Sigmoid colon (tissue), 7 donors: ENCODE results near the gene CRISPLD2. TPM values are rescaled to one million over a fixed set of nuclear protein-coding genes. Genes with fewer than 3 reads are reported as not detected.
"Not testable (repeated sequence)": the region's sequence is repeated elsewhere in the genome, so short reads cannot be mapped to it uniquely, and the experiment has no call there.

ENCODE experiments used
- DNase-seq: peaks from one replicate; pipeline ENCODE4 v3.0.0-alpha.2; 2019
- H3K27ac ChIP-seq, 4 donors: fragments of 200-600 bp; sonication (generic); one replicate each; pipeline ENCODE4 v1.5.1; 2016 to 2019; ENCODE audit warnings: mild to moderate bottlenecking in 1 of 4
- H3K27me3 ChIP-seq, 3 donors: fragments of 200-600 bp; sonication (generic); one replicate each; pipeline ENCODE4 v1.5.1; 2019; ENCODE audit warnings: mild to moderate bottlenecking in 1 of 3
- H3K36me3 ChIP-seq, 4 donors: fragments of 200-600 bp; sonication (generic); one replicate each; pipeline ENCODE4 v1.5.1; 2016 to 2019
- H3K4me1 ChIP-seq, 4 donors: fragments of 200-600 bp; sonication (generic); one replicate each; pipeline ENCODE4 v1.5.1; 2017 to 2019
- H3K4me3 ChIP-seq, 4 donors: fragments of 200-600 bp; sonication (generic); one replicate each; pipeline ENCODE4 v1.5.1; 2017 to 2019; ENCODE audit warnings: mild to moderate bottlenecking in 2 of 4, moderate library complexity in 1 of 4
- H3K9me3 ChIP-seq, 4 donors: fragments of 200-600 bp in 3 of 4; sonication (generic) in 3 of 4; one replicate each; pipeline versions ENCODE4 v1.5.1 to v1.6.1; 2013 to 2019
- CTCF ChIP-seq, 4 experiments: fragments of 450-650 bp in 3 of 4; fragments of 200-600 bp in 1 of 4; IDR thresholded peaks; one replicate each; pipeline ENCODE4 v1.5.1; 2016 to 2019; ENCODE audit warnings: antibody characterized with exemption in 4 of 4, mild to moderate bottlenecking in 3 of 4, moderate library complexity in 2 of 4
- EP300 ChIP-seq, 4 donors: sonication (generic); formaldehyde crosslinking; IDR thresholded peaks; one replicate each; pipeline ENCODE4 v1.6.1; 2017; ENCODE audit warnings: antibody characterized with exemption in 4 of 4
- POLR2A ChIP-seq, 2 donors: fragments of 450-650 bp; IDR thresholded peaks; one replicate each; pipeline ENCODE4 v1.6.1; 2016; ENCODE audit warnings: antibody characterized with exemption in 2 of 2, mild to moderate bottlenecking in 2 of 2, moderate library complexity in 2 of 2
- POLR2AphosphoS5 ChIP-seq, 4 donors: sonication (generic); formaldehyde crosslinking; IDR thresholded peaks; one replicate each; pipeline ENCODE4 v1.6.1; 2017; ENCODE audit warnings: antibody characterized with exemption in 4 of 4
- WGBS, 2 donors: extraction: QIAGEN DNeasy Blood & Tissue Kit; methylation state at CpG; one replicate each; pipeline ENCODE4 v1.1.7; 2013; 5-methylcytosine and 5-hydroxymethylcytosine counted together
- intact Hi-C: fragments of 100-400 bp; cut with DNase I; formaldehyde crosslinking; loops from one replicate; pipeline ENCODE4 v1.15.1; 2023
- polyA plus RNA-seq, 3 donors: library from polyadenylated mRNA; stranded (reverse); fragments of 200-250 nt; gene quantifications; one replicate each; pipeline ENCODE4 v1.2.3, GENCODE V29; 2013
- total RNA-seq, 4 donors: library from RNA; depleted of rRNA; stranded (reverse); fragments of >200 nt; gene quantifications; one replicate each; pipeline ENCODE4 v1.1.0, GENCODE V29; 2016
- donor health status: healthy with polysubstance abuse.
- donor health status: Bipolar disorder and iron deficiency.
- donor health status: healthy.

Gene CRISPLD2
- total and polyA plus RNA-seq, 7 donors: 3.0 to 545 (median 140) TPM

- intact Hi-C loops: no loop called here
- Histone ChIP-seq H3K9me3 (no peaks in the 10 kb centered on the region), H3K4me3 (no peak overlapping the region), H3K4me1 (peaks cover 0 to 15% (median 7%) of the 10 kb centered on the region in 4 donors), H3K27me3 (no peaks in the 10 kb centered on the region), H3K27ac (peak overlapping the region; percentile 50 to 62 (median 55)), H3K36me3 (no peaks in the 10 kb centered on the region)
- DNase-seq: peak; percentile 87
- WGBS, 2 donors: 77 to 80% methylated on average over 29 of the region's 29 CpGs
- TF ChIP-seq POLR2AphosphoS5 (IDR thresholded peaks at IDR 0.05) (peak in 2 of 4 donors; percentile 26 to 43), EP300 (IDR thresholded peaks at IDR 0.05) (no peak)
These were observed 114.2 kb downstream of the CRISPLD2 start for GRCh38 chr16:84933774-84934631.

GRCh38 chr16:84937196-84938005 lies 117.6 kb downstream of the CRISPLD2 start:
- DNase-seq: no peak
- TF ChIP-seq EP300 (IDR thresholded peaks at IDR 0.05): no peak
- Histone ChIP-seq H3K4me1 (peaks cover 0 to 9% (median 2%) of the 10 kb centered on the region in 4 donors), H3K4me3 (no peak overlapping the region), H3K36me3 (no peaks in the 10 kb centered on the region), H3K9me3 (no peaks in the 10 kb centered on the region), H3K27me3 (no peaks in the 10 kb centered on the region), H3K27ac (no peak overlapping the region)
- WGBS, 2 donors: 62 to 67% methylated on average over 9 of the region's 9 CpGs
- intact Hi-C loops: no loop called here

- WGBS, 2 donors: 77 to 80% methylated on average over 6 of the region's 6 CpGs
- H3K36me3 ChIP-seq, DNase-seq, H3K9me3 ChIP-seq, H3K27ac ChIP-seq, H3K27me3 ChIP-seq, H3K4me1 ChIP-seq, intact Hi-C loops, H3K4me3 ChIP-seq: not testable (repeated sequence)
These were observed 118.8 kb downstream of the CRISPLD2 start for GRCh38 chr16:84938616-84939015.

GRCh38 chr16:84940670-84941551 lies 121.1 kb downstream of the CRISPLD2 start:
- intact Hi-C loops: no loop called here
- no peaks in the 10 kb centered on the region for H3K4me1 ChIP-seq
- no peaks in the 10 kb centered on the region for H3K27me3 ChIP-seq
- no peak for TF ChIP-seq CTCF (IDR thresholded peaks at IDR 0.05)
- no peak for TF ChIP-seq POLR2AphosphoS5 (IDR thresholded peaks at IDR 0.05)
- TF ChIP-seq POLR2A (IDR thresholded peaks at IDR 0.05): no peak
- TF ChIP-seq EP300 (IDR thresholded peaks at IDR 0.05): no peak
- H3K27ac ChIP-seq: peak overlapping the region in 1 of 4 donors; percentile 34
- no peak overlapping the region for H3K4me3 ChIP-seq
- no peaks in the 10 kb centered on the region for H3K36me3 ChIP-seq
- WGBS, 2 donors: 84 to 86% methylated on average over 41 of the region's 41 CpGs
- H3K9me3 ChIP-seq: no peaks in the 10 kb centered on the region
- peak; percentile 84 for DNase-seq

- Histone ChIP-seq H3K27ac (no peak overlapping the region), H3K4me3 (no peak overlapping the region), H3K9me3 (no peaks in the 10 kb centered on the region), H3K27me3 (no peaks in the 10 kb centered on the region), H3K4me1 (peaks cover 0 to 3% (median 2%) of the 10 kb centered on the region in 4 donors), H3K36me3 (no peaks in the 10 kb centered on the region)
- intact Hi-C loops: no loop called here
- WGBS, 2 donors: 87 to 88% methylated on average over 10 of the region's 10 CpGs
- DNase-seq: no peak
- no peak for TF ChIP-seq EP300 (IDR thresholded peaks at IDR 0.05)
- TF ChIP-seq CTCF (IDR thresholded peaks at IDR 0.05): no peak
- TF ChIP-seq POLR2A (IDR thresholded peaks at IDR 0.05): no peak
- no peak for TF ChIP-seq POLR2AphosphoS5 (IDR thresholded peaks at IDR 0.05)
These were observed 122.1 kb downstream of the CRISPLD2 start for GRCh38 chr16:84941921-84942320.
